Hepatocyte (in vitro differentiated cells): ENCODE measurements around the gene STK17A.

Experiments used
- EZH2 ChIP-seq: fragments of 200-600 bp; sonication (generic); IDR thresholded peaks from 2 replicates; pipeline ENCODE4 v1.6.1; 2016; ENCODE audit warnings: antibody characterized with exemption, mild to moderate bottlenecking, borderline replicate concordance
- EZH2phosphoT487 ChIP-seq: fragments of 200-600 bp; sonication (generic); IDR thresholded peaks from one replicate; pipeline ENCODE4 v1.6.1; 2018; ENCODE audit warnings: antibody characterized with exemption, mild to moderate bottlenecking, low read depth, moderate library complexity; ENCODE audit not compliant: unreplicated experiment, severe bottlenecking
- TF ChIP-seq, protein P1 (sequence below): fragments of 200-600 bp; sonication (generic); IDR thresholded peaks from 2 replicates; pipeline ENCODE4 v1.5.1; 2016; ENCODE audit warnings: antibody characterized with exemption, mild to moderate bottlenecking; ENCODE audit not compliant: poor library complexity

DNA sequence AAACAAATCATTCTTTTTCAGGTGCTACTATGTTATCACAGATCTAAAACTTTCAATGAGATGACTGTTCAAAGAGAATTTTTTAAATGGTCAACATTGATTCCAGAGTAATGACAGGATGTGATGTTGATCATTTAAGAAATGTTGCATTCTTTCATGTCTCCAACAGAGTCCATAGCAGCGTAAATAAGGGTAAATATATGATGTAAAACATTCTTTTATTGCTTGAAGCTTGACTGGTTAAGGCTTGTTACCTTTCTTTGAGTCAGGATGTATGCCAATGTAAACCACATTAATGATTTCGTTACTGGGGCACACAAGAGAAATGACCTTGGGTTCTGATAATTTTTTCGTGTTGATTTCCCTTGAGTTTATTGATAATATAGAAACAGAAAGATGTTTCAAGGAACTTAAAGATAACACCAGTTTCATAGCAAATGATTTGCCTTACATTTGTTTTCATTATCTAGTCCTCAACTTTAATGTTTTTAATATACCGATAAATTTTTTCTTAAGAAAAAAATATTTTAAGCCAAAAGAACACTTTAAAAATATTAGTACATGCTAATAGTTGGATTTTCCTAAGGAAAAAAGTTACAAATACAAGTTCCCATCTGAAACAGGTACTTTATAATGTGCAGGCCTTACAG, 3.5 kb downstream of the STK17A start:
- TF ChIP-seq, protein P1, sequence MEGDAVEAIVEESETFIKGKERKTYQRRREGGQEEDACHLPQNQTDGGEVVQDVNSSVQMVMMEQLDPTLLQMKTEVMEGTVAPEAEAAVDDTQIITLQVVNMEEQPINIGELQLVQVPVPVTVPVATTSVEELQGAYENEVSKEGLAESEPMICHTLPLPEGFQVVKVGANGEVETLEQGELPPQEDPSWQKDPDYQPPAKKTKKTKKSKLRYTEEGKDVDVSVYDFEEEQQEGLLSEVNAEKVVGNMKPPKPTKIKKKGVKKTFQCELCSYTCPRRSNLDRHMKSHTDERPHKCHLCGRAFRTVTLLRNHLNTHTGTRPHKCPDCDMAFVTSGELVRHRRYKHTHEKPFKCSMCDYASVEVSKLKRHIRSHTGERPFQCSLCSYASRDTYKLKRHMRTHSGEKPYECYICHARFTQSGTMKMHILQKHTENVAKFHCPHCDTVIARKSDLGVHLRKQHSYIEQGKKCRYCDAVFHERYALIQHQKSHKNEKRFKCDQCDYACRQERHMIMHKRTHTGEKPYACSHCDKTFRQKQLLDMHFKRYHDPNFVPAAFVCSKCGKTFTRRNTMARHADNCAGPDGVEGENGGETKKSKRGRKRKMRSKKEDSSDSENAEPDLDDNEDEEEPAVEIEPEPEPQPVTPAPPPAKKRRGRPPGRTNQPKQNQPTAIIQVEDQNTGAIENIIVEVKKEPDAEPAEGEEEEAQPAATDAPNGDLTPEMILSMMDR, result no peak
- TF ChIP-seq EZH2 (no peak), EZH2phosphoT487 (no peak)
